Duodenal mucosa (tissue), 2 donors: ENCODE measurements around the gene UBE2L3.
"Not testable (repeated sequence)": the region's sequence is repeated elsewhere in the genome, so short reads cannot be mapped to it uniquely, and the experiment has no call there.

Experiments used
- H3K27ac ChIP-seq: one replicate; pipeline ENCODE4 v1.7.0; 2013; ENCODE audit warnings: low read depth, low read length
- H3K27me3 ChIP-seq, 2 donors: one replicate each; pipeline ENCODE4 v1.7.0; 2013; ENCODE audit warnings: low read length in 2 of 2, control low read depth in 1 of 2; ENCODE audit not compliant: insufficient read depth in 2 of 2, control insufficient read depth in 1 of 2
- H3K36me3 ChIP-seq, 2 donors: one replicate each; pipeline ENCODE4 v1.7.0; 2013; ENCODE audit warnings: low read length in 2 of 2, control low read depth in 1 of 2; ENCODE audit not compliant: insufficient read depth in 2 of 2, control insufficient read depth in 1 of 2
- H3K4me1 ChIP-seq, 2 donors: one replicate each; pipeline ENCODE4 v1.7.0; 2013; ENCODE audit warnings: low read length in 2 of 2, control low read depth in 1 of 2; ENCODE audit not compliant: insufficient read depth in 2 of 2, control insufficient read depth in 1 of 2
- H3K4me3 ChIP-seq, 2 donors: one replicate each; pipeline ENCODE4 v1.7.0; 2013; ENCODE audit warnings: low read length in 2 of 2, low read depth in 1 of 2
- H3K9ac ChIP-seq, 2 donors: one replicate each; pipeline ENCODE4 v1.7.0; 2013; ENCODE audit warnings: low read length in 2 of 2, low read depth in 1 of 2
- H3K9me3 ChIP-seq, 2 donors: one replicate each; pipeline ENCODE4 v1.7.0; 2013; ENCODE audit warnings: low read length in 2 of 2, control low read depth in 1 of 2; ENCODE audit not compliant: control insufficient read depth in 1 of 2

Gene UBE2L3

GRCh38 chr22:21567456-21568346 is at the start of gene UBE2L3:
Gene UBE2L3, plus strand, starts transcription at chr22:21567714. Its CDS starts 31 bp downstream, at chr22:21567745.
- H3K27ac ChIP-seq, result peak within 1 kb of the TSS; percentile 84
- H3K9me3 ChIP-seq, result no peaks in the 10 kb centered on the region
- peak within 1 kb of the TSS; percentile 52 to 92 for H3K9ac ChIP-seq
- peak within 1 kb of the TSS; percentile 80 to 97 for H3K4me3 ChIP-seq
- H3K4me1 ChIP-seq, result peaks cover 37 to 39% of the 10 kb centered on the region in 2 donors
- H3K27me3 ChIP-seq, result no peaks in the 10 kb centered on the region
- peaks cover 0 to 3% of the 10 kb centered on the region in 2 donors for H3K36me3 ChIP-seq

- H3K27ac ChIP-seq, H3K4me1 ChIP-seq, H3K36me3 ChIP-seq, H3K9ac ChIP-seq, H3K27me3 ChIP-seq, H3K4me3 ChIP-seq, H3K9me3 ChIP-seq: not testable (repeated sequence)
Measured at GRCh38 chr22:21526705-21527500, 40.6 kb upstream of the UBE2L3 start.

- not testable (repeated sequence) for H3K4me1 ChIP-seq, H3K36me3 ChIP-seq, H3K27me3 ChIP-seq, H3K9ac ChIP-seq, H3K9me3 ChIP-seq, H3K4me3 ChIP-seq, H3K27ac ChIP-seq
Measured at GRCh38 chr22:21531525-21531924, 36.0 kb upstream of the UBE2L3 start.

GRCh38 chr22:21532863-21533648 is 34.5 kb upstream of the UBE2L3 start:
- H3K27ac ChIP-seq, result not testable (repeated sequence)

GRCh38 chr22:21539862-21540261 is 27.7 kb upstream of the UBE2L3 start:
- H3K27ac ChIP-seq, H3K36me3 ChIP-seq, H3K27me3 ChIP-seq, H3K9me3 ChIP-seq, H3K4me1 ChIP-seq, H3K9ac ChIP-seq, H3K4me3 ChIP-seq: not testable (repeated sequence)

More at GRCh38 chr22:21532863-21533648, 34.5 kb upstream of the UBE2L3 start:
- not testable (repeated sequence) for H3K36me3 ChIP-seq, H3K27me3 ChIP-seq, H3K9ac ChIP-seq, H3K4me3 ChIP-seq, H3K4me1 ChIP-seq, H3K9me3 ChIP-seq

- H3K4me1 ChIP-seq, H3K27me3 ChIP-seq, H3K27ac ChIP-seq, H3K9ac ChIP-seq, H3K9me3 ChIP-seq, H3K36me3 ChIP-seq, H3K4me3 ChIP-seq: not testable (repeated sequence)
Measured at GRCh38 chr22:21544432-21545322, 22.8 kb upstream of the UBE2L3 start.

- not testable (repeated sequence) for H3K27ac ChIP-seq, H3K4me3 ChIP-seq, H3K4me1 ChIP-seq, H3K9ac ChIP-seq, H3K36me3 ChIP-seq, H3K27me3 ChIP-seq, H3K9me3 ChIP-seq
Measured at GRCh38 chr22:21549558-21549957, 18.0 kb upstream of the UBE2L3 start.

GRCh38 chr22:21550008-21550677 is 17.4 kb upstream of the UBE2L3 start:
- not testable (repeated sequence) for H3K4me1 ChIP-seq, H3K9me3 ChIP-seq, H3K4me3 ChIP-seq, H3K9ac ChIP-seq, H3K36me3 ChIP-seq, H3K27me3 ChIP-seq, H3K27ac ChIP-seq

- H3K36me3 ChIP-seq, result not testable (repeated sequence)
Measured at GRCh38 chr22:21550678-21551047, 16.9 kb upstream of the UBE2L3 start.

More at GRCh38 chr22:21550678-21551047, 16.9 kb upstream of the UBE2L3 start:
- not testable (repeated sequence) for H3K27ac ChIP-seq, H3K9me3 ChIP-seq, H3K4me1 ChIP-seq, H3K27me3 ChIP-seq, H3K9ac ChIP-seq, H3K4me3 ChIP-seq
